Measurements from ENCODE around the gene PDE6B. TPM values are rescaled to one million over a fixed set of nuclear protein-coding genes. Genes with fewer than 3 reads are reported as not detected.

PDE6B gene
- total and polyA plus RNA-seq, 8 donors, result 7.6 to 21.1 (median 16.4) TPM

GRCh38 chr4:592825-593520 is 32.4 kb upstream of the PDE6B start:
- intact Hi-C loops (cut with DNase I), result no loop called here
- TF ChIP-seq CTCF (IDR thresholded peaks at IDR 0.05), result no peak
- Histone ChIP-seq H3K4me3 (no peak overlapping the region), H3K9me3 (peaks cover 0 to 6% of the 10 kb centered on the region in 2 donors), H3K27me3 (peaks cover 0 to 35% of the 10 kb centered on the region in 2 donors), H3K27ac (no peak overlapping the region), H3K36me3 (no peaks in the 10 kb centered on the region), H3K4me1 (no peaks in the 10 kb centered on the region)
- no peak for ATAC-seq
- no peak for DNase-seq

- Histone ChIP-seq H3K4me1 (no peaks in the 10 kb centered on the region), H3K4me3 (no peak overlapping the region), H3K27me3 (peaks cover 0 to 63% of the 10 kb centered on the region in 2 donors), H3K9me3 (peaks cover 0 to 6% of the 10 kb centered on the region in 2 donors), H3K27ac (no peak overlapping the region), H3K36me3 (no peaks in the 10 kb centered on the region)
- intact Hi-C loops (cut with DNase I), result no loop called here
- no peak for DNase-seq
- TF ChIP-seq CTCF (IDR thresholded peaks at IDR 0.05), result no peak
- no peak for ATAC-seq
Observed at GRCh38 chr4:598925-599324, 26.4 kb upstream of the PDE6B start.

- ATAC-seq, result no peak
- intact Hi-C loops (cut with DNase I), result no loop called here
- no peak for TF ChIP-seq CTCF (IDR thresholded peaks at IDR 0.05)
- Histone ChIP-seq H3K27ac (no peak overlapping the region), H3K4me1 (no peaks in the 10 kb centered on the region), H3K27me3 (peaks cover 0 to 64% of the 10 kb centered on the region in 2 donors), H3K4me3 (no peak overlapping the region), H3K36me3 (no peaks in the 10 kb centered on the region), H3K9me3 (no peaks in the 10 kb centered on the region)
- DNase-seq, result no peak
Observed at GRCh38 chr4:600166-600565, 25.2 kb upstream of the PDE6B start.

GRCh38 chr4:600850-601515 is 24.4 kb upstream of the PDE6B start:
- no peak overlapping the region for H3K27ac ChIP-seq
- ATAC-seq (no peak), DNase-seq (no peak)
- H3K36me3 ChIP-seq, result no peaks in the 10 kb centered on the region
- intact Hi-C loops (cut with DNase I), result no loop called here
- no peaks in the 10 kb centered on the region for H3K9me3 ChIP-seq
- no peak overlapping the region for H3K4me3 ChIP-seq
- H3K4me1 ChIP-seq, result no peaks in the 10 kb centered on the region
- peaks cover 0 to 60% of the 10 kb centered on the region in 2 donors for H3K27me3 ChIP-seq
- TF ChIP-seq CTCF (IDR thresholded peaks at IDR 0.05), result no peak

Data from left lung (tissue), 10 donors.